ENCODE data around the gene AAGAB. TPM values are rescaled to one million over a fixed set of nuclear protein-coding genes. Genes with fewer than 3 reads are reported as not detected.
"Not testable (repeated sequence)": the region's sequence is repeated elsewhere in the genome, so short reads cannot be mapped to it uniquely, and the experiment has no call there.

Gene AAGAB
- total and polyA plus RNA-seq, 7 donors = 22.4 to 48.1 (median 34.5) TPM

DNA sequence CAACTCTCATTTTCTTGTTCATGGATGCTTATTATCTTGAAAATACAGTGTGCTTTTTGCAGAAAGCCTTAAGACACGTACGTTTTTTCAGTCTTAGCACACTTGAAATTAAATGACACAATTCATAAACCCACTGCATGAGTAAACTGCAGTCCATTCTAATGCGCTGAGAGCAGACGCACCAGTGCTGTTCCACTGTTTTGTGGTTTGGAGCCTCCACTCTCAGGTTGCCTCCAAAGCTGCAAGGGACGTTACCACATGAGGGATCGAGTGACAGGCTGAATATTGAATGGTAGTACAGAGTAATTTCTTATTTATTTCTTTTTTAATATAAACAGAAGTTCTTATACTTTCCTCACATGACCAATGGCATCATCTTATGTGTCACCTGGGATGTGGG, 12.4 kb upstream of the AAGAB start:
- Histone ChIP-seq H3K4me3 (no peak overlapping the region), H3K27ac (no peak overlapping the region), H3K27me3 (no peaks in the 10 kb centered on the region), H3K4me1 (no peaks in the 10 kb centered on the region), H3K9me3 (no peaks in the 10 kb centered on the region), H3K36me3 (no peaks in the 10 kb centered on the region)
- WGBS, 2 donors = 91 to 96% methylated on average over 6 of the region's 6 CpGs
- DNase-seq = no peak
- TF ChIP-seq EP300 (IDR thresholded peaks at IDR 0.05) (no peak), POLR2AphosphoS5 (IDR thresholded peaks at IDR 0.05) (no peak), CTCF (IDR thresholded peaks at IDR 0.05) (no peak), POLR2A (IDR thresholded peaks at IDR 0.05) (no peak)
- intact Hi-C loops (cut with DNase I) = no loop called here

- TF ChIP-seq POLR2A (IDR thresholded peaks at IDR 0.05) (no peak), EP300 (IDR thresholded peaks at IDR 0.05) (no peak), POLR2AphosphoS5 (IDR thresholded peaks at IDR 0.05) (no peak), CTCF (IDR thresholded peaks at IDR 0.05) (no peak)
- Histone ChIP-seq H3K27ac (no peak overlapping the region), H3K27me3 (no peaks in the 10 kb centered on the region), H3K4me1 (no peaks in the 10 kb centered on the region), H3K9me3 (no peaks in the 10 kb centered on the region), H3K36me3 (no peaks in the 10 kb centered on the region), H3K4me3 (no peak overlapping the region)
- intact Hi-C loops (cut with DNase I) = loop anchor here (10.0 kb wide), 2 partner anchors 235 to 265 kb away; partner anchors contain the start of gene C15orf61
- no peak for DNase-seq
Observed at GRCh38 chr15:67259806-67260205, 5.3 kb upstream of the AAGAB start.

DNA sequence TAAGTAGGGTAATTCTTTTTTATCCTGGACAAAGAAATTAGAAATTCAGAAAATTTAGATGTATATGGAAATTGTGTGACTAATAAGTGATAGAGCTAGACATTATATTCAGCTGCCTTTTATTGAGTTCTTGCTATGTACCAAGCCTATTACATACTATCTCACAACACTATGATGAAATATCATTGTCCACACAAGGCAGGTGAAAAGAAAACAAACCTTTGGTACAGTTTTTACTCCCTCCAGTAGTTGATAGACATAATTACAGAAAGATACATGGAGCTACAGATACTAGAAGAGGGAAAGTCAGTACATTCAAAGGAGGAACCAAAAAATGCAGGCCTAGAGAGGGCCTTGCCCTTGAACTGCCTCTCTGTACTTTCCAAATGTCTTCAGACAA, 4.9 kb upstream of the AAGAB start:
- TF ChIP-seq POLR2AphosphoS5 (IDR thresholded peaks at IDR 0.05) (no peak), POLR2A (IDR thresholded peaks at IDR 0.05) (no peak), CTCF (IDR thresholded peaks at IDR 0.05) (no peak), EP300 (IDR thresholded peaks at IDR 0.05) (no peak)
- Histone ChIP-seq H3K4me1 (no peaks in the 10 kb centered on the region), H3K4me3 (no peak overlapping the region), H3K9me3 (no peaks in the 10 kb centered on the region), H3K27me3 (no peaks in the 10 kb centered on the region), H3K36me3 (no peaks in the 10 kb centered on the region), H3K27ac (no peak overlapping the region)
- intact Hi-C loops (cut with DNase I) = loop anchor here (10.0 kb wide), 2 partner anchors 235 to 265 kb away; partner anchors contain the start of gene C15orf61
- no peak for DNase-seq

- not testable (repeated sequence) for H3K4me1 ChIP-seq, DNase-seq, H3K27me3 ChIP-seq, H3K36me3 ChIP-seq, H3K27ac ChIP-seq, H3K4me3 ChIP-seq, H3K9me3 ChIP-seq
- intact Hi-C loops (cut with DNase I) = loop anchor here (10.0 kb wide), 2 partner anchors 234 to 266 kb away; partner anchors contain the start of gene C15orf61
- 97 to 98% methylated on average over 3 of the region's 3 CpGs for WGBS, 2 donors
Observed at GRCh38 chr15:67258412-67258811, 4.0 kb upstream of the AAGAB start.

GRCh38 chr15:67256051-67256450, 1.6 kb upstream of the AAGAB start:
- Histone ChIP-seq H3K9me3 (no peaks in the 10 kb centered on the region), H3K27ac (no peak overlapping the region), H3K36me3 (no peaks in the 10 kb centered on the region), H3K4me1 (peaks cover 0 to 17% (median 13%) of the 10 kb centered on the region in 4 donors), H3K4me3 (no peak overlapping the region), H3K27me3 (no peaks in the 10 kb centered on the region)
- WGBS, 2 donors = 71 to 89% methylated on average over 3 of the region's 3 CpGs
- no peak for DNase-seq
- intact Hi-C loops (cut with DNase I) = loop anchor here (10.0 kb wide), 2 partner anchors 231 to 269 kb away; partner anchors contain the start of gene C15orf61
- TF ChIP-seq CTCF (IDR thresholded peaks at IDR 0.05) = no peak
- TF ChIP-seq POLR2AphosphoS5 (IDR thresholded peaks at IDR 0.05) = no peak
- TF ChIP-seq POLR2A (IDR thresholded peaks at IDR 0.05) = no peak
- TF ChIP-seq EP300 (IDR thresholded peaks at IDR 0.05) = no peak
